CD14-positive monocyte (primary cell): ENCODE data around the gene ASCL1. TPM values are rescaled to one million over a fixed set of nuclear protein-coding genes. Genes with fewer than 3 reads are reported as not detected.

ENCODE experiments used
- DNase-seq, 3 donors: peaks; one replicate each; pipeline ENCODE4 v3.0.0-alpha.2; 2011 to 2022
- H2AFZ ChIP-seq: 2 replicates; pipeline ENCODE4 v1.6.0; 2012; ENCODE audit warnings: mild to moderate bottlenecking, low read depth, low read length, inconsistent platforms; ENCODE audit not compliant: insufficient read depth, poor library complexity, severe bottlenecking
- H3K27ac ChIP-seq, 2 donors: 1 replicate in 1 of 2; 2 replicates in 1 of 2; pipeline ENCODE4 v1.5.1; 2012 to 2013; ENCODE audit warnings: low read length in 2 of 2, control low read depth in 1 of 2, inconsistent platforms in 1 of 2, low read depth in 1 of 2, mild to moderate bottlenecking in 1 of 2
- H3K27me3 ChIP-seq, 2 donors: one replicate each; pipeline versions ENCODE4 v1.6.0 to v1.6.1; 2011 to 2013; ENCODE audit warnings: low read length in 2 of 2; ENCODE audit not compliant: control insufficient read depth in 2 of 2, insufficient read depth in 2 of 2
- H3K36me3 ChIP-seq, 2 donors: replicated peaks in 1 of 2; 1 replicate in 1 of 2; 2 replicates in 1 of 2; pipeline versions ENCODE4 v1.5.1 to v1.6.1; 2012 to 2013; ENCODE audit warnings: low read length in 2 of 2, control low read depth in 1 of 2, inconsistent platforms in 1 of 2, mild to moderate bottlenecking in 1 of 2; ENCODE audit not compliant: insufficient read depth in 2 of 2, control insufficient read depth in 1 of 2
- H3K4me1 ChIP-seq, 2 donors: 1 replicate in 1 of 2; 2 replicates in 1 of 2; pipeline versions ENCODE4 v1.5.1 to v1.6.1; 2012 to 2013; ENCODE audit warnings: low read length in 2 of 2, control low read depth in 1 of 2, inconsistent platforms in 1 of 2, mild to moderate bottlenecking in 1 of 2, moderate library complexity in 1 of 2; ENCODE audit not compliant: insufficient read depth in 2 of 2, control insufficient read depth in 1 of 2
- H3K4me2 ChIP-seq: replicated peaks from 2 replicates; pipeline ENCODE3; 2012; ENCODE audit warnings: low read length, moderate library complexity, mild to moderate bottlenecking; ENCODE audit not compliant: poor library complexity, severe bottlenecking; ENCODE audit errors: extremely low read depth
- H3K4me3 ChIP-seq, 3 experiments: fragments of 200-600 bp in 1 of 3; sonication (generic) in 1 of 3; replicated peaks in 1 of 3; 1 replicate in 2 of 3; 2 replicates in 1 of 3; pipeline ENCODE4 v1.5.1; 2011 to 2013; ENCODE audit warnings: low read length in 3 of 3, mild to moderate bottlenecking in 3 of 3, control low read depth in 2 of 3, low read depth in 2 of 3, inconsistent platforms in 1 of 3, moderate library complexity in 1 of 3
- H3K79me2 ChIP-seq: 2 replicates; pipeline ENCODE4 v1.6.0; 2012; ENCODE audit warnings: mild to moderate bottlenecking, control low read depth, inconsistent platforms, low read length, moderate library complexity; ENCODE audit not compliant: insufficient read depth
- H3K9ac ChIP-seq: 2 replicates; pipeline ENCODE4 v1.6.0; 2017; ENCODE audit warnings: low read length, mild to moderate bottlenecking; ENCODE audit not compliant: insufficient read depth, poor library complexity, severe bottlenecking
- H3K9me3 ChIP-seq, 2 donors: replicated peaks in 1 of 2; 1 replicate in 1 of 2; 2 replicates in 1 of 2; pipeline versions ENCODE4 v1.5.1 to v1.6.1; 2012 to 2013; ENCODE audit warnings: low read length in 2 of 2, control low read depth in 1 of 2; ENCODE audit not compliant: control insufficient read depth in 1 of 2, insufficient read depth in 1 of 2
- H4K20me1 ChIP-seq: 2 replicates; pipeline ENCODE4 v1.6.0; 2012; ENCODE audit warnings: mild to moderate bottlenecking, low read length, control low read depth, moderate library complexity; ENCODE audit not compliant: insufficient read depth
- H3K27ac Mint-ChIP-seq, 7 donors: one replicate each; pipeline ENCODE4 v1.8.0; 2020; ENCODE audit warnings: mild to moderate bottlenecking in 7 of 7, mixed read lengths in 7 of 7, moderate library complexity in 6 of 7, inconsistent platforms in 2 of 7
- H3K27me3 Mint-ChIP-seq, 3 donors: one replicate each; pipeline ENCODE4 v1.8.0; 2021 to 2022; ENCODE audit warnings: low read depth in 3 of 3, mild to moderate bottlenecking in 3 of 3, mixed read lengths in 3 of 3, moderate library complexity in 3 of 3, inconsistent platforms in 1 of 3
- H3K36me3 Mint-ChIP-seq, 2 donors: one replicate each; pipeline ENCODE4 v1.8.0; 2020; ENCODE audit warnings: mixed read lengths in 2 of 2, inconsistent platforms in 1 of 2, mild to moderate bottlenecking in 1 of 2
- H3K4me1 Mint-ChIP-seq: one replicate; pipeline ENCODE4 v1.8.0; 2020; ENCODE audit warnings: mild to moderate bottlenecking, mixed read lengths
- H3K4me3 Mint-ChIP-seq, 2 donors: one replicate each; pipeline ENCODE4 v1.8.0; 2020; ENCODE audit warnings: mild to moderate bottlenecking in 2 of 2, mixed read lengths in 2 of 2, moderate library complexity in 1 of 2
- H3K9me3 Mint-ChIP-seq, 7 donors: one replicate each; pipeline ENCODE4 v1.8.0; 2020 to 2022; ENCODE audit warnings: mixed read lengths in 7 of 7, mild to moderate bottlenecking in 6 of 7, moderate library complexity in 6 of 7, inconsistent platforms in 2 of 7
- WGBS: methylation state at CpG from one replicate; pipeline ENCODE4 v1.1.5; 2013; ENCODE audit warnings: missing lambda C conversion rate; ENCODE audit not compliant: insufficient coverage; 5-methylcytosine and 5-hydroxymethylcytosine counted together
- intact Hi-C, 2 donors: fragments of 100-400 bp; cut with micrococcal nuclease; formaldehyde crosslinking; loops; one replicate each; pipeline versions ENCODE4 v1.15.0 to v1.15.1; 2023
- polyA plus RNA-seq, 3 donors: library from polyadenylated mRNA; depleted of rRNA in 1 of 3; unstranded in 2 of 3; stranded (reverse) in 1 of 3; fragments of 300-500 nt in 2 of 3; fragments of >200 nt in 1 of 3; fragmentation: Illumina TruSeq in 2 of 3; gene quantifications; 1 replicate in 2 of 3; 2 replicates in 1 of 3; pipeline ENCODE4 v1.2.3, GENCODE V29; 2012 to 2021
- TF ChIP-seq, protein P1 (sequence below): fragments of 200-600 bp; IDR thresholded peaks from one replicate; pipeline ENCODE4 v1.8.0; 2022; ENCODE audit warnings: antibody characterized with exemption, mild to moderate bottlenecking

Gene ASCL1
- polyA plus RNA-seq, 3 donors: not detected

DNA sequence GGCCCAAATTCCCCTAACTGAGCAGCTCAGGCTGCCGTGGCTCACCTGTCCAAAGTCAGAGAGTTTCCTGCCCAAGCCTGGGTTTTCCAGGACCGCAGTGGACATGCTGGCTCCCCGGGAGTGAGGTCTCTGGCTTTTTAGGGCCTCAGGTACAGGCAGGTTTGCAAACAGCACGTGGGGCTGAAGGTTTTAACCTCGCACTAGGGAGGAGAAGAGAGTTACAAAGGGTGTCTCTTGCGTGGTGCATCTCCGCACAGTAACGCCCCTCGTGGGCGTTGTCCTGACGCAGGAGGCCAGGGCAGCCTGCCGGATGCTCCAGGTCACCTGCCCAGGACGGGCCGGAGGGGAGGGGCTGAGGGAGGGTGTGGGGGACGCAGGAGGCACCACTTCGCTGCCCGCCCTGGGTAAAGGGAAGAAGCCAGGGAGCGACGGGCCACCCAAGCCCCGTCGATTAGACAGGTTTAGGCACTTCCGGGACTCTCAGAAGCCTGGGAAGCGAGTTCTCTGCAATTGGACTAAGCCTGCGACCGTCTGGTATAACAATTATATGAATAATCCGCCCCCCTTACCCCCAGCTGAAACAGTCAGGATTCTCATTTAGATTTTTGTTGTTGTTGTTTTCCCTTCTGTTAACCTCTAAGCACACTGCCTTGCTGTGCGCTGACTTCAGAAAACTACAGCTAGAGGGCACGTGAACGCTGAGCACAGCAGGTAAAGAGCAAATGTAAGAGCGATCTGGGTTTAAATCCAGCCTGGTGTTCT, 40.3 kb upstream of the ASCL1 start, which contains the start of gene PAH:
Gene PAH (minus strand): TSS at position 219 of the 762 bp plus-strand sequence. CDS start 114 bp downstream, at position 105.
- H3K27me3 ChIP-seq: peaks cover 3 to 11% of the 10 kb centered on the region in 2 donors
- Mint-ChIP-seq H3K4me1 (peaks cover 1% of the 10 kb centered on the region), H3K9me3 (peaks cover 0 to 2% (median 0%) of the 10 kb centered on the region in 7 donors), H3K27ac (peak within 1 kb of the TSS in 2 of 7 donors; percentile 33 to 35), H3K4me3 (peak within 1 kb of the TSS in 1 of 2 donors; percentile 52), H3K36me3 (no peaks in the 10 kb centered on the region), H3K27me3 (peaks cover 8 to 23% (median 10%) of the 10 kb centered on the region in 3 donors)
- no peaks in the 10 kb centered on the region for H3K79me2 ChIP-seq
- no peaks in the 10 kb centered on the region for H4K20me1 ChIP-seq
- H3K36me3 ChIP-seq: no peaks in the 10 kb centered on the region
- TF ChIP-seq, protein P1, sequence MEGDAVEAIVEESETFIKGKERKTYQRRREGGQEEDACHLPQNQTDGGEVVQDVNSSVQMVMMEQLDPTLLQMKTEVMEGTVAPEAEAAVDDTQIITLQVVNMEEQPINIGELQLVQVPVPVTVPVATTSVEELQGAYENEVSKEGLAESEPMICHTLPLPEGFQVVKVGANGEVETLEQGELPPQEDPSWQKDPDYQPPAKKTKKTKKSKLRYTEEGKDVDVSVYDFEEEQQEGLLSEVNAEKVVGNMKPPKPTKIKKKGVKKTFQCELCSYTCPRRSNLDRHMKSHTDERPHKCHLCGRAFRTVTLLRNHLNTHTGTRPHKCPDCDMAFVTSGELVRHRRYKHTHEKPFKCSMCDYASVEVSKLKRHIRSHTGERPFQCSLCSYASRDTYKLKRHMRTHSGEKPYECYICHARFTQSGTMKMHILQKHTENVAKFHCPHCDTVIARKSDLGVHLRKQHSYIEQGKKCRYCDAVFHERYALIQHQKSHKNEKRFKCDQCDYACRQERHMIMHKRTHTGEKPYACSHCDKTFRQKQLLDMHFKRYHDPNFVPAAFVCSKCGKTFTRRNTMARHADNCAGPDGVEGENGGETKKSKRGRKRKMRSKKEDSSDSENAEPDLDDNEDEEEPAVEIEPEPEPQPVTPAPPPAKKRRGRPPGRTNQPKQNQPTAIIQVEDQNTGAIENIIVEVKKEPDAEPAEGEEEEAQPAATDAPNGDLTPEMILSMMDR: no peak
- no peak within 1 kb of the TSS for H3K27ac ChIP-seq
- WGBS: 8% methylated on average over 26 of the region's 30 CpGs
- no peak within 1 kb of the TSS for H3K4me3 ChIP-seq
- DNase-seq: no peak
- peak within 1 kb of the TSS; percentile 10 for H2AFZ ChIP-seq
- H3K9ac ChIP-seq: no peak within 1 kb of the TSS
- H3K4me1 ChIP-seq: no peaks in the 10 kb centered on the region
- intact Hi-C loops: no loop called here
- no peak within 1 kb of the TSS for H3K4me2 ChIP-seq
- H3K9me3 ChIP-seq: no peaks in the 10 kb centered on the region

DNA sequence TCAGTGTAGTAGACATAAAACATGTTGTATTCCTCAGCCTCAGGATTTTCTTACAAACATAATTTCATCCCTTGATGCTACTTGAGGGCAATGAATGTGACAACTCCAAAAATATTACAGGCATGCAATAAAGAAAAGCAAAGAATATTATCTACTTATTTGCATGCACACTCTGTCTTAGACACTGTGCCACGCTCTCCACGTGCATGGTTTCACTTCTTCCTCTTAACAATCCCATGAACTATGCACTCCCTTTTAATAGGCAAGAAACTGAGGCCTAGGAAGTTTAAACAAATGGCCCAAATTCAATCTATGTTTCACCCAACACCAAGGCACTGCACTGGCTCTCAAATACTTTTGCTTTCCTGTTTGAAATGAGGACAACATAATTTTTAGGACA, 38.6 kb upstream of the ASCL1 start:
- Histone ChIP-seq H3K36me3 (no peaks in the 10 kb centered on the region), H2AFZ (no peak overlapping the region), H4K20me1 (no peaks in the 10 kb centered on the region), H3K9ac (no peak overlapping the region), H3K79me2 (no peaks in the 10 kb centered on the region), H3K27me3 (peaks cover 3 to 11% of the 10 kb centered on the region in 2 donors), H3K27ac (no peak overlapping the region), H3K4me3 (no peak overlapping the region), H3K4me2 (no peak overlapping the region), H3K4me1 (no peaks in the 10 kb centered on the region), H3K9me3 (no peaks in the 10 kb centered on the region)
- WGBS: 58% methylated on average over 2 of the region's 2 CpGs
- peaks cover 8 to 23% (median 12%) of the 10 kb centered on the region in 3 donors for H3K27me3 Mint-ChIP-seq
- no peak for DNase-seq
- peaks cover 1% of the 10 kb centered on the region for H3K4me1 Mint-ChIP-seq
- intact Hi-C loops: no loop called here
- peaks cover 0 to 2% (median 0%) of the 10 kb centered on the region in 7 donors for H3K9me3 Mint-ChIP-seq
- TF ChIP-seq, protein P1: no peak
- H3K36me3 Mint-ChIP-seq: no peaks in the 10 kb centered on the region
- H3K27ac Mint-ChIP-seq: no peak overlapping the region
- H3K4me3 Mint-ChIP-seq: no peak overlapping the region
